WTC11 (cell line): ENCODE results near the gene GRB10.

ENCODE experiments used
- CTCF ChIP-seq: fragments of 200-600 bp; IDR thresholded peaks from 2 replicates; pipeline ENCODE4 v1.8.0; 2022; ENCODE audit warnings: antibody characterized with exemption
- ELF4 ChIP-seq: sonication (generic); formaldehyde crosslinking; IDR thresholded peaks from 2 replicates; pipeline ENCODE4 v1.8.1; 2022; ENCODE audit warnings: low read depth, mild to moderate bottlenecking, moderate library complexity, missing genetic modification reagents
- HMGXB4 ChIP-seq: sonication (generic); formaldehyde crosslinking; IDR thresholded peaks from 2 replicates; pipeline ENCODE4 v1.8.1; 2023; ENCODE audit warnings: mild to moderate bottlenecking, moderate library complexity, missing genetic modification reagents
- JUN ChIP-seq: sonication (generic); formaldehyde crosslinking; IDR thresholded peaks from 2 replicates; pipeline ENCODE4 v1.8.0; 2023; ENCODE audit warnings: mild to moderate bottlenecking, missing genetic modification reagents
- NFYB ChIP-seq: sonication (generic); formaldehyde crosslinking; conservative IDR thresholded peaks from 2 replicates; pipeline ENCODE4 v1.8.0; 2022; ENCODE audit warnings: low read depth, missing genetic modification reagents
- PRDM15 ChIP-seq: sonication (generic); formaldehyde crosslinking; IDR thresholded peaks from 2 replicates; pipeline ENCODE4 v1.8.0; 2022; ENCODE audit warnings: missing genetic modification reagents
- ZBTB21 ChIP-seq: sonication (generic); formaldehyde crosslinking; IDR thresholded peaks from 2 replicates; pipeline ENCODE4 v1.8.1; 2023; ENCODE audit warnings: mild to moderate bottlenecking, missing genetic modification reagents, borderline replicate concordance
- ZNF121 ChIP-seq: sonication (generic); formaldehyde crosslinking; IDR thresholded peaks from 2 replicates; pipeline ENCODE4 v1.8.0; 2023; ENCODE audit warnings: missing genetic modification reagents

- TF ChIP-seq CTCF = no peak
- no peak for TF ChIP-seq HMGXB4 (CRISPR knock-in tag)
- no peak for TF ChIP-seq JUN
- no peak for TF ChIP-seq NFYB (CRISPR knock-in tag)
- TF ChIP-seq ZNF121 (CRISPR knock-in tag) = no peak
- no peak for TF ChIP-seq ELF4
- no peak for TF ChIP-seq PRDM15 (CRISPR knock-in tag)
- no peak for TF ChIP-seq ZBTB21 (CRISPR knock-in tag)
These were observed 15.9 kb downstream of the GRB10 start for GRCh38 chr7:50766849-50767207.
